ENCODE data around the gene KIAA1217.

The KIAA1217 gene

DNA sequence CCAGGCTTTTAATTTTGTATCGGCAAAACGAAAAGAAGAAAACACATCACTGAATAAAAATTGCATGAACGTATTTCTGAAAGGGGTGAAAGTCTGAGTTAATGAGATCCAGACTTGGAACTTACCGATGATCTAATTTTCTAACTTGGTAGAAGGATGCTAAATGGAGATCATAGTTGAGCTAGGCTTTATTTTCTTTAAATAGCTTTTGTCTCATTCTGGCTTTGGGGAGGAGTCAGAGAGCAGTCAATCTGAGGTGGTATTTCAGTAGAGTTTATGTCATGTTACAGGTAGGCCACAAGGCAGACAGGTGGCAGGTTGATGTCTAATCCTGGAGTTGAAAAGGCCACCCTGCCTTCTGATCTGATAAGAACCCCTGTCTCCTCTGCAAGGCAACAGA is 161.9 kb downstream of the KIAA1217 start:
- DNase-seq (ENCODE audit: low read depth): no peak

GRCh38 chr10:24371396-24371795 is 162.5 kb downstream of the KIAA1217 start:
- DNase-seq (ENCODE audit: low read depth): no peak

DNA sequence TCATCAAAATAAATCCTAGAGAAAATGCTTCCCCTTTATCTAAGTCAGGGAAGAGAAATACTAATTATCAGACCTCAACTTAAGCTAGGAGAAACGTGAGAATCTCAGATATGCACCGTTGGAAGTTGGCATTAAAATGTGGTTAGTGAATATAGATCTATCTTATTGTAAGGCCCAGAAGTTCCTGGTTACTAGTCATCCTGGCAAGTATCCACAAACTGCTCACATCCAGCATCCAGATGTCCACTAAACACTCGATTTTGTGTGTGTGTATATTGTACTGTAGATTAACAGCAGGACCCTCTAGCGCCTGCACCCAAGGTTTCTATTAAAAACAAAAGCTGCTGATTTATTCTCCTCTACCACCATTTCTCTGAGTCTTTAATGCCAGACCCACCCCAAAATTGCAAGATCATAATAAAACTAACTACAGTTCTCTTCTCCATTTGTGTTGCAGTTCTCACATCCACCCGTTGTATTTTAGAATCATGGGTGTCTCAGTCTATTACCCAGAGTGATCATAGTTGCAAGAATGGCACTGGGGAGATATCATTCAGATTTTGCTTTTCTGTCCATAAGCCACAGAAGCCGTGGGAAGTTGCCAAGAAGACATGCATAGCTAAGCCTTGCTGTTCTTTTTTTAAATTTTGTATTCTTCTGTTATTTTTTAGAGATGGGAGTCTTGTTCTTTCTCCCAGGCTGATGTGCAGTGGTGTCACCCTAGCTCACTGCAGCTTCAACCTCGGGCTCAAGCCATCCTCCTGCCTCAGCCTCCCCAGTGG is 165.4 kb downstream of the KIAA1217 start:
- DNase-seq (ENCODE audit: low read depth): no peak

- DNase-seq (ENCODE audit: low read depth): no peak
Measured at GRCh38 chr10:24375510-24375909, 166.6 kb downstream of the KIAA1217 start.

DNA sequence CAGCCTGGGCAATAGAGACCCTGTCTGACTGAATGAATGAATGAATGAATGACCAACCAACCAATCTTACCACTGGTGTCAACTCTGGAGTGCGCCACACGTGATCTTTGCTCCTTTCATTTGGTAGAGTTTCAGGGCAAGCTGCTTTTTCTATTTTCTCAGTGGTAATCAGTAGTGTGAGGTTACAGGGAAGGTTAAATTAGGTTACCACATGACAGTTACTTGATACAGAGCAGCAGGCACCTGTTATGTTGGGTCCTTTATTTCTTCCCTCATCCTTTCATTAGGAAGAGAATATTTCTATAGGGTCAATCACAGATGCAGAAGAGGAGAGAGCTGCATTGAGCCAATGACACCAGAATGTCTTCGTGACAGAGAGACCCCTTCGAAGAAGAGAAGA is 167.8 kb downstream of the KIAA1217 start:
- DNase-seq (ENCODE audit: low read depth): no peak

DNA sequence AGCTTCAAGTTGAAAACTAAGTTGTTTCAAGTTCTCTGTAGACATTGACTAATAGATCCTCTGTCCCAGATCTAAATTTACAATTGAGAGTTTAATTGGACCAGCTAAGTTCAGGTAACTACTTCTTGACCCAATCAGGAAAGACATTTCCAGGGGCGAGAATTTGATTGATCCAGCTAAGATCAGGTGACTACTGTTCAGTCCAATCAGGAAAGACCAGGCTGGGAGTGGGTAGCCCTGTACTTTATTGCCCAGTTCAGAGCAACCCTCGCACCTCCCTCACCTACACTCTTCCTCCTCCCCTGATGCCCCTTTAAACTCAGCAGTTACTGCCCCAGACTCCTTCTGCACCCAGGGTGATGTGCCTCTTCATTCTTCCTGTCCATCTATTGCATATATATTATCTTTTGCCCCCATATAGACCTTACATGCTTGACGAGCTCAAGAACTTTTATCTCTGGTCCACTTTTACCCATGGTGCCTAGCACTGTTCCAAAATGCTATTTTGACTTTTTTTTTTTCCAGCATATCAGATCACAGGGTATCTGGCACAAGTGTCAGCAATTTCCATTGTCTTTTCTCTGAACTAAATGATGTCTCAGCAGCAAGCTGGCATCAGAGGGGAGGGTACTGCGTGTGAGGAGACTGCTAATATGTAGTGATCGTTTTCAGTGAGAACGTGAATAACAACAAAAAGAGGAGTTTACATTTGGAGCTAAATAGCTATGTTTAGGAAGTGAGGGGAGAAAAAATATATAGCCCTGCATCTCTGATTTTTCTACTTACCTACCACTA is 169.4 kb downstream of the KIAA1217 start:
- no peak for DNase-seq (ENCODE audit: low read depth)

DNA sequence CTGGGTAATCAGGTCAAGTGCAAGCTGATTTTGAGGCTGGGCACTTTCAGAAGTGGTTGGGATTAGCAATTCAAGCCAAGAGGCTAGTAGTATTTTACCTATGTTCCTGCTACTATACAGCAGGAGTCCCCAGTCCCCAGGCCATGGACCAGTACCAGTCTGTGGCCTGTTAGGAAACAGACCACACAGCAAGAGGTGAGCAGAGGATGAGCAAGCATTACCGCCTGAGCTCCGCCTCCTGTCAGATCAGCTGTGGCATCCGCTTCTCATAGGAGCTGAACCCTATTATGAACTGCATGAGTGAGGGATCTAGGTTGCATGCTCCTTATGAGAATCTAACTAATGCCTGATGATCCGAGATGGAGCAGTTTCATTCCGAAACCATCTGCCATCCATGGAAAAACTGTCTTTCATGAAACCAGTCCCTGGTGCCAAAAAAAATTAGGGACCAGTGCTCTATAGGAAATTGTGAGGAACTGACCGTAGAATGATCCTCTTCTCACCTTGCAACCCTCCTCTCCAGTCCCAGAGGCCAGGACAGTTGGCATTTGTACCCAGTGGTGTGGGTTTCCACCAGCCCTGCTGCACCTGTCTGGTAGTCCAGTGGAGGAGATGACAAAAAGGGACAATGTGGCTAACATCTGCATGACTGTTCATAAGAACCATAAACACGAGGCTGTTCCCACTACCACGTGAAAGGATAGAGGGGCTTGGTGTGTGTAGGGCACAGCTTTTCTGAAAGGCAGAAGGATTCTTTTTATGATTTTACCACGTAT is 172.5 kb downstream of the KIAA1217 start:
- DNase-seq (ENCODE audit: low read depth): no peak

GRCh38 chr10:24382045-24382444 is 173.1 kb downstream of the KIAA1217 start:
- DNase-seq (ENCODE audit: low read depth): no peak

- DNase-seq (ENCODE audit: low read depth): no peak
Measured at GRCh38 chr10:24382596-24382978, 173.6 kb downstream of the KIAA1217 start.

- no peak for DNase-seq (ENCODE audit: low read depth)
Measured at GRCh38 chr10:24382979-24383663, 174.2 kb downstream of the KIAA1217 start.

DNA sequence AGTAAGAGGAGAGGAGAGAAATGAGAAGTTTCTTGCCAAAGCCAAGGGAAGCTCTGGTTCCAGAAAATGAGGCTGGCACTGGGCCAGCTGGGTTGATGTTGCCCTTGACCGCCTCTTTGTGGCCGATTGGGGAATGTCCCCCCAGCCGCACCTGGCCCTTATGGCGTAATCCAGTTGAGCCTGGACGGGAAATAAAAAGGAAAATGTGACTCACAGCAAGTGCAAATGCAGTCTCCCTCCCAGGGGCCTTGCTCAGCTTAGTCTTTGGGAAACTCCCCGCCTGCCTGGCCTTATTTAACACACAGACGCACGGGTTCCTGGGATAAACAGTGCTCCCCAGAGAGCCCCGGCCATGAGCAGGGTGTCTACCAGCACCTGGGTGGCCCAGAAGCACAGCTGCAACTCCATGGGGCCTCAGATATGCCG is 174.8 kb downstream of the KIAA1217 start:
- no peak for DNase-seq (ENCODE audit: low read depth)

DNA sequence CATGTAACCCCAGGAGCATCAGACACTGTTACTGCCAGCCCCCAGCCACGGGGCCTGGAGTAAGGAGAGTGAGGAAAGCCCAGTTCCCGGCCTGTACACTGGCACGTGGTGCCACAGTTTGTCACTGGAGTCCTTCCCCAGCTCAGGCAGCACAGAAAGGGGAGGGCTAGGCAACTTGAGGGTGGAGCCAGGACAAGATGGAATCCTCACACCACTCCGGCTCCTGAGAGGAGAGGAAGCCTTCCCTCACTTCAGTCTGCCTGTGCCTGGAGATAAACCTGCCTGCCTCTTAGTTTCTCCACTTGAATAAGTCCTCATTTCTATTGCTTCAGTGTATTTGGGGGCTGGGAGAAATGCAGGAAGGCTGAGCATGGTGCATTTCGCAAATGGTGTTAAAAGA is 176.0 kb downstream of the KIAA1217 start:
- DNase-seq (ENCODE audit: low read depth): no peak

- DNase-seq (ENCODE audit: low read depth): no peak
Measured at GRCh38 chr10:24385776-24386175, 176.8 kb downstream of the KIAA1217 start.

- no peak for DNase-seq (ENCODE audit: low read depth)
Measured at GRCh38 chr10:24390146-24390700, 181.3 kb downstream of the KIAA1217 start.

GRCh38 chr10:24390746-24391145 is 181.8 kb downstream of the KIAA1217 start:
- no peak for DNase-seq (ENCODE audit: low read depth)

DNA sequence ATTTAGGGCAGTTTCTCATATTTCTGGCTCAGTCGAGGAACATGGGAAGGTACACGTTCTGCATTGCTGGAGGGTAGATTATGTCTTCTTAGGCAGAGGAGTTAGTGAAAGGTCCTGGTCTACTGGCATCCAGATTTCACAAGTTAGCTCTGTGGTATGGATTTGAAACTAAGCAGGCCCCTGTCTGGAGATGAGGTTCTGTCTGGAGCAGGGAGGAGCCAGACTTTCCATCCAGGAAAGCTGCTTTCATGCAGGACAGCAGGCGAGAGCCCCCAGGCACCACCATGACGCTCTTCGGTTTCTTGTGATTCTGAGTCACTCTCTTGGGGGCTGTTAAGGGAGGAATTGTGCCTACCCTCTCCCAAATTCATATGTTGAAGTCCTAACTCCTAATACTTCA is 184.3 kb downstream of the KIAA1217 start:
- no peak for DNase-seq (ENCODE audit: low read depth)

- no peak for DNase-seq (ENCODE audit: low read depth)
Measured at GRCh38 chr10:24394461-24395190, 185.7 kb downstream of the KIAA1217 start.

DNA sequence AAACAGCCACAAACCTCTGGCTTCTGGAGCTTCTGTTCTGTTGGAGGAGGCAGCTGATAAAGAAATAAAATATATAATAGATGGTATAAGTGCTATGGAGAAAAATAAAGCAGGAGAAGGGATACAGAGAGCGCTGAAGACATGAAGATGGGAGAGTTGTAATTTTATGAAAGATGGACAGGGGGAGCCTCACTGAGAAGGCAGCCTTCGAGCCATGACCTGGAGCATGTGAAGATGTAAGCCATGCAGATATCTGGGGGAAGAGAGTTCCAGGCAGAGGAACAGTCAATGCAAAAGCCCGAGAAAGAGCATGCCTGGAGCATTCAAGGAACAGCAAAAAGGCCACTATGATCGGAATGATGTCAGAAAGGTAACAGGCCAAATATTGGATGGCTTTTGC is 187.5 kb downstream of the KIAA1217 start:
- DNase-seq (ENCODE audit: low read depth): no peak

GRCh38 chr10:24397662-24398061 is 188.7 kb downstream of the KIAA1217 start:
- no peak for DNase-seq (ENCODE audit: low read depth)

DNA sequence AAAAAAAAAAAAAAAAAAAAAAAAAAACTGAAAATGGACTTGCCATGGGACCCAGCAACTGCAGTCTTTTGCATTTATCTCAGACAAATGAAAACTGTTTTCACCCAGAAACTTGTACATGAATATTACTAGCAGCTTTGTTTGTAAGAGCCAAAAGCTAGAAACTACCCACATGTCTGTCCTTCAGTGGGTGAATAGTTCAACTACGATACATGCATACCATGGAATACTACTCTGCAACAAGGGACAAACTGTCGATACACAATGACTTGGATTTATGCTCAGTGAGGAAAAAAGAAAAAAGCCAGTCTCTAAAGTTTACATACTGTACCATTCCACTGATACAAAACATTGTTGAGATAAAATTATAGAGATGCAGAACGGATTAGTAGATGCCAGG is 195.6 kb downstream of the KIAA1217 start:
- DNase-seq (ENCODE audit: low read depth): no peak

- DNase-seq (ENCODE audit: low read depth): no peak
Measured at GRCh38 chr10:24405635-24406034, 196.7 kb downstream of the KIAA1217 start.
